ENCODE data around the gene PTPN18.

The PTPN18 gene

GRCh38 chr2:130368786-130369185 is 12.9 kb downstream of the PTPN18 start:
- no peak for DNase-seq

GRCh38 chr2:130369311-130369964 is 13.6 kb downstream of the PTPN18 start:
- DNase-seq = no peak

- DNase-seq = no peak
Measured at GRCh38 chr2:130369965-130370341, 14.1 kb downstream of the PTPN18 start.

- DNase-seq = no peak
Measured at GRCh38 chr2:130370490-130370889, 14.6 kb downstream of the PTPN18 start.

- peak; percentile 15 for DNase-seq
Measured at GRCh38 chr2:130371723-130372054, 15.8 kb downstream of the PTPN18 start.

- DNase-seq = peak; percentile 36
Measured at GRCh38 chr2:130372055-130372832, 16.4 kb downstream of the PTPN18 start.

GRCh38 chr2:130372833-130373807 is 17.3 kb downstream of the PTPN18 start:
- no peak for DNase-seq

GRCh38 chr2:130373808-130374365 is 18.0 kb downstream of the PTPN18 start:
- DNase-seq = no peak

- no peak for DNase-seq
Measured at GRCh38 chr2:130374587-130375290, 18.9 kb downstream of the PTPN18 start.

GRCh38 chr2:130375291-130376266 is 19.7 kb downstream of the PTPN18 start:
- DNase-seq = no peak

- no peak for DNase-seq
Measured at GRCh38 chr2:130376433-130377293, 20.8 kb downstream of the PTPN18 start.

- DNase-seq = no peak
Measured at GRCh38 chr2:130377491-130377890, 21.6 kb downstream of the PTPN18 start.

- DNase-seq = no peak
Measured at GRCh38 chr2:130378206-130378897, 22.5 kb downstream of the PTPN18 start.

- DNase-seq = no peak
Measured at GRCh38 chr2:130378898-130379214, 23.0 kb downstream of the PTPN18 start.

GRCh38 chr2:130380096-130380934 is 24.5 kb downstream of the PTPN18 start:
- no peak for DNase-seq

- DNase-seq = no peak
Measured at GRCh38 chr2:130381145-130381544, 25.3 kb downstream of the PTPN18 start.

- no peak for DNase-seq
Measured at GRCh38 chr2:130381619-130382018, 25.8 kb downstream of the PTPN18 start.

GRCh38 chr2:130382313-130382917 is 26.6 kb downstream of the PTPN18 start:
- DNase-seq = no peak
